Prostate gland (tissue), 2 donors: Measurements from ENCODE around the gene ZDHHC4.

Experiments
- POLR2A ChIP-seq: fragments of 450-650 bp; IDR thresholded peaks from one replicate; pipeline ENCODE4 v1.6.1; 2016; ENCODE audit warnings: antibody characterized with exemption, mild to moderate bottlenecking
- POLR2AphosphoS5 ChIP-seq: sonication (generic); formaldehyde crosslinking; IDR thresholded peaks from one replicate; pipeline ENCODE4 v1.6.1; 2017; ENCODE audit warnings: antibody characterized with exemption
- TF ChIP-seq, protein P1 (sequence below), 4 experiments: fragments of 200-600 bp in 2 of 4; fragments of 450-650 bp in 2 of 4; sonication (generic) in 2 of 4; IDR thresholded peaks; 1 replicate in 3 of 4; 2 replicates in 1 of 4; pipeline ENCODE4 v1.5.1; 2016 to 2019; ENCODE audit warnings: antibody characterized with exemption in 4 of 4, mild to moderate bottlenecking in 2 of 4, moderate library complexity in 2 of 4

- TF ChIP-seq, protein P1, sequence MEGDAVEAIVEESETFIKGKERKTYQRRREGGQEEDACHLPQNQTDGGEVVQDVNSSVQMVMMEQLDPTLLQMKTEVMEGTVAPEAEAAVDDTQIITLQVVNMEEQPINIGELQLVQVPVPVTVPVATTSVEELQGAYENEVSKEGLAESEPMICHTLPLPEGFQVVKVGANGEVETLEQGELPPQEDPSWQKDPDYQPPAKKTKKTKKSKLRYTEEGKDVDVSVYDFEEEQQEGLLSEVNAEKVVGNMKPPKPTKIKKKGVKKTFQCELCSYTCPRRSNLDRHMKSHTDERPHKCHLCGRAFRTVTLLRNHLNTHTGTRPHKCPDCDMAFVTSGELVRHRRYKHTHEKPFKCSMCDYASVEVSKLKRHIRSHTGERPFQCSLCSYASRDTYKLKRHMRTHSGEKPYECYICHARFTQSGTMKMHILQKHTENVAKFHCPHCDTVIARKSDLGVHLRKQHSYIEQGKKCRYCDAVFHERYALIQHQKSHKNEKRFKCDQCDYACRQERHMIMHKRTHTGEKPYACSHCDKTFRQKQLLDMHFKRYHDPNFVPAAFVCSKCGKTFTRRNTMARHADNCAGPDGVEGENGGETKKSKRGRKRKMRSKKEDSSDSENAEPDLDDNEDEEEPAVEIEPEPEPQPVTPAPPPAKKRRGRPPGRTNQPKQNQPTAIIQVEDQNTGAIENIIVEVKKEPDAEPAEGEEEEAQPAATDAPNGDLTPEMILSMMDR (IDR thresholded peaks at IDR 0.05) = no peak
- TF ChIP-seq POLR2AphosphoS5 (no peak), POLR2A (no peak)
Observed at GRCh38 chr7:6529643-6530042, 47.6 kb upstream of the ZDHHC4 start.
